ENCODE data around the gene PCCA. TPM values are rescaled to one million over a fixed set of nuclear protein-coding genes. Genes with fewer than 3 reads are reported as not detected.

Gene PCCA
- total and polyA plus RNA-seq, 2 of the 13 experiments (the other 11 are each of a cell fraction or from before 2014, with no cell fraction given), result 15.0 to 32.2 TPM

- intact Hi-C loops (cut with micrococcal nuclease; ENCODE audit: unreplicated experiment) (no loop called here), in situ Hi-C loops (cut with HindIII; ENCODE audit: extremely low pct_ligation_motif_present, low pct_unique_long_range_greater_than_20kb) (no loop called here)
- no peaks in the 10 kb centered on the region for H3K79me2 ChIP-seq (ENCODE audit: insufficient read depth, low read length)
- TF ChIP-seq ZXDC (CRISPR knock-in tag; IDR thresholded peaks at IDR 0.05) (no peak), ZBTB44 (CRISPR knock-in tag; IDR thresholded peaks at IDR 0.05) (no peak)
- no peaks in the 10 kb centered on the region for H3K27me3 ChIP-seq (ENCODE audit: control insufficient read depth in 1 of 2, insufficient read depth in 2 of 2, low read length in 2 of 2)
- H3K36me3 ChIP-seq (replicated peaks in 1 of 2; ENCODE audit: control insufficient read depth in 1 of 2, insufficient read depth in 2 of 2, low read length in 2 of 2), result peaks cover 0 to 1% of the 10 kb centered on the region in 2 experiments; a peak in 1 of 5 replicates
- H3K4me2 ChIP-seq (ENCODE audit: low read depth, low read length), result no peak overlapping the region
- H3K27ac ChIP-seq (ENCODE audit: extremely low read length, insufficient read depth, low read length), result no peak overlapping the region
- DNase-seq (ENCODE audit: low spot score), result no peak
- CTCF ChIA-PET (ENCODE audit: low intra/inter-chr PET ratio, low total read pairs), result no interaction called here
- H4K20me1 ChIP-seq (ENCODE audit: insufficient read depth, low read length), result no peaks in the 10 kb centered on the region
- no peak overlapping the region for H2AFZ ChIP-seq (ENCODE audit: low read length)
- WGBS (ENCODE audit: low lambda C conversion rate), result 84% methylated on average over 2 of the region's 2 CpGs
- FAIRE-seq, result no peak
- H3K9me3 ChIP-seq (ENCODE audit: low read length), result no peaks in the 10 kb centered on the region
- no peak overlapping the region for H3K4me3 ChIP-seq (replicated peaks in 1 of 3; ENCODE audit: insufficient read depth in 1 of 3, low read depth in 2 of 3, low read length in 3 of 3)
- BruUV-seq (replicated peaks), result no TSS peak
- no peak for ATAC-seq
- H3K9ac ChIP-seq (ENCODE audit: insufficient read depth, low read depth, low read length), result no peak overlapping the region
- no peaks in the 10 kb centered on the region for H3K4me1 ChIP-seq (ENCODE audit: insufficient read depth, low read length)
- POLR2A ChIA-PET, result no interaction called here
These were observed 86.3 kb downstream of the PCCA start for GRCh38 chr13:100175078-100175802.

GRCh38 chr13:100175803-100176182, 86.9 kb downstream of the PCCA start:
- POLR2A ChIA-PET, result no interaction called here
- BruUV-seq (replicated peaks), result no TSS peak
- H3K9me3 ChIP-seq (ENCODE audit: low read length), result no peaks in the 10 kb centered on the region
- no peak for DNase-seq (ENCODE audit: low spot score)
- no peak for FAIRE-seq
- no peak overlapping the region for H3K4me3 ChIP-seq (replicated peaks in 1 of 3; ENCODE audit: insufficient read depth in 1 of 3, low read depth in 2 of 3, low read length in 3 of 3)
- in situ Hi-C loops (cut with HindIII; ENCODE audit: extremely low pct_ligation_motif_present, low pct_unique_long_range_greater_than_20kb) (no loop called here), intact Hi-C loops (cut with micrococcal nuclease; ENCODE audit: unreplicated experiment) (no loop called here)
- H3K79me2 ChIP-seq (ENCODE audit: insufficient read depth, low read length), result no peaks in the 10 kb centered on the region
- no peaks in the 10 kb centered on the region for H3K4me1 ChIP-seq (ENCODE audit: insufficient read depth, low read length)
- H3K27ac ChIP-seq (ENCODE audit: extremely low read length, insufficient read depth, low read length), result no peak overlapping the region
- no peak overlapping the region for H3K9ac ChIP-seq (ENCODE audit: insufficient read depth, low read depth, low read length)
- H3K36me3 ChIP-seq (replicated peaks in 1 of 2; ENCODE audit: control insufficient read depth in 1 of 2, insufficient read depth in 2 of 2, low read length in 2 of 2), result peaks cover 0 to 1% of the 10 kb centered on the region in 2 experiments; a peak in 1 of 5 replicates
- no peak overlapping the region for H3K4me2 ChIP-seq (ENCODE audit: low read depth, low read length)
- no peak for ATAC-seq
- CTCF ChIA-PET (ENCODE audit: low intra/inter-chr PET ratio, low total read pairs), result no interaction called here
- no peak overlapping the region for H2AFZ ChIP-seq (ENCODE audit: low read length)
- no peaks in the 10 kb centered on the region for H4K20me1 ChIP-seq (ENCODE audit: insufficient read depth, low read length)
- no peaks in the 10 kb centered on the region for H3K27me3 ChIP-seq (ENCODE audit: control insufficient read depth in 1 of 2, insufficient read depth in 2 of 2, low read length in 2 of 2)
- WGBS (ENCODE audit: low lambda C conversion rate), result 96% methylated on average over 5 of the region's 5 CpGs
- TF ChIP-seq ZBTB14 (CRISPR knock-in tag; IDR thresholded peaks at IDR 0.05) (no peak), TMF1 (CRISPR knock-in tag; IDR thresholded peaks at IDR 0.05; ENCODE audit: low read depth) (no peak), HES4 (CRISPR knock-in tag; IDR thresholded peaks at IDR 0.05; ENCODE audit: borderline replicate concordance) (no peak), ZNF317 (CRISPR knock-in tag; IDR thresholded peaks at IDR 0.05) (no peak), ZNF432 (CRISPR knock-in tag; IDR thresholded peaks at IDR 0.05; ENCODE audit: borderline replicate concordance) (no peak)
